Activated naive CD8-positive, alpha-beta T cell treated with anti-CD3 and anti-CD28 coated beads for 36 hours (primary cell): ENCODE results near the gene EFEMP1. TPM values are rescaled to one million over a fixed set of nuclear protein-coding genes. Genes with fewer than 3 reads are reported as not detected.

Experiments
- total RNA-seq, 2 experiments: library from RNA; stranded (reverse); gene quantifications; one replicate each; pipeline ENCODE4 v1.2.3, GENCODE V29; 2021

EFEMP1 gene
- total RNA-seq, 2 experiments from 2014 or later: not detected

Other genes starting within 250 kb of the EFEMP1 start
- 10 to 100 TPM; 78.0 to 79.9 TPM for gene PNPT1, start 229.9 kb downstream of the EFEMP1 start, total RNA-seq